Measurements from ENCODE around the gene PIPOX.

PIPOX gene

DNA sequence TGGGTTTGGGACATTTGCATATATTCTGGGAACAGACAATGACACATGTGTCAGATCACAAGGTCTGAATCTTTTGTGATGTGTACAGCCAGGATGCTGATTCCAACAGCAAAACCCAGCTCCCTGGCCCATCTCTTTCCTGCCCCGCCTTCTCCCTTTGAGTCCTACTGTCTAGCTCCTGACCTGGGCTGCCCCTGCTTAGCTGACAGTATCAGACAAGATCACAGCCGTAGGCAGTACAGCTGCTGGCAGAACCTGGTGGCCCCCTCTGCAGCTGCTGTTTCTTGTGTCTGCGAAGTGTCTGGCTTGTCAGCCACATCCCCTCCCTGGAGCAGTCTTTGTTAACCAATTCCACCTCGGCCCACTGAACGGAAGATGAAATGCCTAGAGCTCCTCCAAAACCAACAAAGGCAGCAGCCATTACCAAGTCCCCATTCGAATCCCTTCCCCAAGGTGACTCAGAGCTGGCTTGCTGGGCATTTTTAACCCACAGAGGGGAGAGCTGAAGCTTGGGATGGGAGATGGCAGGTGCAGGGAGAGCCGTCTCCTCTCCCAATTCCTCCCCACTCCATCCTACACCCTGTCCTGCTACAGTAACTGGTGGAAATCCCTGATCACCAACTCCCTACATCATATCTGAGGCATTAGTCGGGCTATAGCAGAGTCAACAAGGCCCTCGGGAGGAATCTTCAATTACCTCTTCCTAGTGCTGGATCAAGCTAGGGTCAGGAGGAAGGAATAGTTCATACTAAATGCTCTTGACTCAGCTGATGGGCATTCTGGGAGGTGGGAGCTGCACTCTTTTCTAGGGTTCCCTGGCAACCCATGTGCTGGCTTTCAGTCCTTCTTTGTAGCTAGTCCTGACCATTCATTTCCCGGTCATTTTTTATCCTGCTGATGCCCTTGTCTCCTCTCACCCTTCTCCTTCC is 5.8 kb downstream of the PIPOX start:
- DNase-seq, result no peak

DNA sequence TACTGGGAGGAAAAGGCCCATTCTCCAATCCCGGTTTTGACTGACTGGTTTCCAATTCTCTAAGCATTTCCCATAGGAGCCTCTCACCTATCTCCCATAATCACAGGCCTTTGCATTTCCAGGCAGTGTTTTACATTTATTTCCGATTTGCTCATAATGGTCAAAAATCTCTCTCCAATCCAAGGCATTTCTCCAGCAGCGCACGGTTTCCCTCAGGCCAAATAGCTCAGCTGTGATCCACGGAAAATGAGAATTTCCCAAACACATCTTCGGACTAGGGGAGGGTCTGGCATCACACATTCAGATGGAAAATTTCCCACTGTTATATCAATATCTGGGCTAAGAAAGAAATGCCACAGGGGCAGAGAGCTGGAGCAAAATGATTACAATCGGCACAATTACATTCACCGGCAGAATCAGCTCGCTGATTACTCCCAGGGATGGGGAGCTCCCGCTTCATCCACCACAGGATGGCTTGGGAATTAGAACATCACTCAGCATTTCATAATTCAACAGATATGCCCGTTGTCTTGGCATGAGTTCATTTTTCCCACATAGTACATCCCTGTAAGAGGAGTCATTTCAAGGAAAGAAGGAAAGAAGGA is 6.7 kb downstream of the PIPOX start:
- no peak for DNase-seq

DNA sequence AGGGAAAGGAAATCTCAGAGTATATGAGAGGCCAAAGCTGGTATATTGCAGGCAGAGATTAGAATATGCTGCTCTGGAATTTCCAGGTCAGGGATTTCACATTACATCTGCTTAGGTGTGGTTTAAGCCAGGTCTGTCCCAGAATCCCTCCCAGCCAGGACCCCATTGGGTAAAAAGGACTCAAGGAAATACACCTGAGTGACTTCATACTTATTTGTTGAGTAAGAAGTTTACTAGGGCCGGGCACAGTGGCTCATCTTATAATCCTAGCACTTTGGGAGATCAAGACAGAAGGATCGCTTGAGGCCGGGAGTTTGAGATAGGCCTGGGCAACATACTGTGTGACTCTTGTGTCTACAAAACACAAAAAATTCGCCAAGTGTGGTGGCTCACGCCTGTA is 7.2 kb downstream of the PIPOX start:
- DNase-seq, result no peak

DNA sequence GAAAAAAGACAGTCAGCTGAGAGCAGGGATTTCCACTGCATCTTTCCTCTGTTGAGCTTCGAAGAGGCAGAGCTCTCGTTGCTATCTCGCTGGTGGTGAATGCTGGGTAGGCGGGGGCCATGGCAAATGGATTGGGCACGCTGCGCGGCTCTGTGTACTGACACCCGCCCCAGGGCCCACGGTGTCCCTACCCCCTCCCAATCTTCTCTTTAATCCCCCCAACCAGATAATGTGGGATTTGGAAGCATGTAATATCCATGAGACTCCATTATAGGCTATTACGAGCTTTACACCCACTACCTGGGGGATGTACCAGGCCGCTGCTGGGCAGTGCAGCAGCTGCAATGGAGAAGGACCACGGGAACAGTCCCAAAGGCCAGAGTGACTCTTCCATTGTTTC is 8.3 kb downstream of the PIPOX start:
- DNase-seq, result no peak

DNA sequence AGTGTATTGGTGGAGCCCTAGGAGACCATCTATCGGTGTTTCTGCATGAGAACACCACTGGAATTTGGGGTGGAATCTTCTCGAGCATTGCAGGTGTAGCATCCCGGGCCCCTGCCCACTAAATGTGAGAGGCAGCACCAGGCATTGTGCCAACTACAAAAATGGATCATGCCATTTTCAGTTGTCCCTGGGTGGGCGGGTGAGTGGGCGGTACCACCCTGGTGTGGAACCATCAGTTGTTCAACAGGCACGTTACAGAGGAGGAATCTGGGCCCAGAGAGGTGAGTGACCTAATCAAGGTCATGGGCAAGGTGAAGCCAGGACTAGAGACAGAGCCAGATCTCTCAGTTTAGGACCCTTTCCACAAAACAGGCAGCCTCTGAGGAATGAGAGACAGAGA is 8.8 kb downstream of the PIPOX start:
- no peak for DNase-seq

DNA sequence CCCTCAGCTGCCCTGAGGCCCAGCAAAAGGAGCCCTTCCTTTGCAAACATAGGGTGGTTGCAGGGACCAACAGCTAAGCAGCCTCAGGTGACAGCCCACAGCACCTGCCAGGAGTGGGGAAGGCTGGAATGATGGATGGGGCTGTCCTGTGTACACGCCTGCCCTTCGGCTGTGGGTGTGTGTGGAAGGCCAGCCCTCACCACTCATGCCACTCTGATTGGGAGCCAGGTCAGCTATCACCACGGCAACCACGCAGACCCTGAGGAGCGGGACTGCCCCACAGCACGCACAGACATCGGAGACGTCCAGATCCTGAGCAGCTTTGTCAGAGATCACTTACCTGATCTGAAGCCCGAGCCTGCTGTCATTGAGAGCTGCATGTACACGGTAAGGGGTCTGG is 11.9 kb downstream of the PIPOX start:
- DNase-seq, result no peak

DNA sequence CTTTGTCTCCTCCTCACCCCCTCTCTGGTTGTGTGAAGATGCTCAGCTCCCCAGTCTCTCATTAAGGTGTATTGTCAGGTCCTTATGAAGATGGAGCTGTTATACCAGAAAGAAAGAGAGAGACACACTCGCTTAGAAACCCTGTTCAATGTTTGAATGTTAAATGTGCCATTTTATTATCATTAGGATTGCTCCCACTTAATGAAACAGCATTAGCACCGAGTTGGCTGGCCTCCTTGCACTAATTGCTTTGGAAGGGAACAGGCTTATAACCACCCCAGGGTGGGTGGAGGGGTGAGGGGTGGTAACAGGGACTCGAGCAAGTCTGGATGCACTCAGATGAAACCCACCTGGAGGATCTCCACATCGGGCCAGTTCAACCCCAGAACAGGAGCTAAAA is 14.4 kb downstream of the PIPOX start:
- DNase-seq, result no peak

DNA sequence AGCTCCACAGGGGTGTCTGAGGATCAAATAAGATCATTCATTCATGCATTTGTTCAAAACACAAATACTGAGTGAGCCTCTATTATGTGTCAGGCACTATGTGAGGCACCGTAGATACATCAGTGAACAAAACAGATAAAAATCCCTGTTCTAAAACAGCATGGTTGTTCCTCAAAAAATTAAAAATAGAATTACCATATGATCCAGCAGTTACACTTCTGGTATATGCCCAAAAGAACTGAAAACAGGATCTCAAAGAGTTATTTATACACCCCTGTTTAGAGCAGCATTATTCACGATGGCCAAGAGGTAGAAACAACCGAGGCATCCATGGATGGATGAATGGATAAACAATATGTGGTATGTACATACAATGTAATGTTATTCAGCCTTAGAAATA is 15.4 kb downstream of the PIPOX start:
- DNase-seq, result no peak

DNA sequence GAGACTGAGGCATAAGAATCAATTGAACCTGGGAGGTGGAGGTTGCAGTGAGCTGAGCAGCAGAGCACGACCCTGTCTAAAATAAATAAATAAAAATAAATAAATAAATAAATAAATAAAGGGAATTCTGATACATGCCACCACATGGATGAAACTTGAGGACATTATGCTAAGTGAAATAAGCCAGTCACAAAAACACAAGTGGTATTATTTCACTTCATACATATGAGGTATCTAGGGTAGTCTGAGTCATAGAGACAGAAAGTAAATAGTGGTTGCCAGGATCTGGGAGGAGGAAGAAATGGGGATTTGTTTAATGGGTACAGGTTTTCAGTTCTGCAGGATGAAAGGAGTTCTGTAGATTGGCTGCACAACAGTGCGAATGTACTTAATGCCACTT is 16.3 kb downstream of the PIPOX start:
- DNase-seq, result no peak

DNA sequence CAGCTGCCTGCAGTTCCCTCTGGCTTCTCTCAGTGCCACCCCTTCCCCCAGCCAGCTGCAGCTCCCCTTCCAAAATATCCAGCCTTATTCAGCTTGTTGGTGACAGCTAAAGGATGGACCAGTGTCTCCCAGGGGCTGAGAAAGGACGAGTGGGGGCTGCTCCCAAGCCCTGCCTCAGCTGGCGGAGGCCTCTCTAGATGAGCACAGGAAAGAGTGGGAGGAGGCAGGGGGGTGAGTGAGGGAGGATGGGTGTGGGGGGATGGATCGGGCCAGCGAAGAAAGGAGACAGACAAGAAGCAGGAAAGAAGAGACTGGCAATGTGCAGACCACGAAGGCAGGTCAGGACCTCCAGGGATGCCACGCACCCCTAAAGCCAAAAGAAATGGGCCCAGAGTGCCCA is 17.5 kb downstream of the PIPOX start:
- no peak for DNase-seq

DNA sequence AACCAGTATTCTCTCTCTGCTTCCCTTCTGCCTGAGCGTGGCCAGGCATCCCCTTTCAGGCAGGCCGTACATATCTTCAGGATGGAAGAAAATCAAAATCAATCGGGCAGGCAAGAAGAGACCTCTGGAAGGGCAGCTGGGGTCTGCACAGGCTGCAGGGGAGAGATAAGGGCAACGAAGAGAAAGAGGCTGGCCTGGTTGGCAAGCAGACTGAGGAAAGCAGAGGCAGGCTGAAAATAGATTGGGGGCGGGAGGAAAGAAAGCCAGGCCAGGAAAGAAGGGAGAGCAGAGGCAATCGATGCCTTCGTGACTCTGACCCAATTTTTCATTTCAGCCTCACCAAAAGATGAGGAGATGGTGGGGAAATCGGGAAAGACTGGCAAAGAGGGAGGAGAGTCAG is 18.1 kb downstream of the PIPOX start:
- DNase-seq, result no peak

DNA sequence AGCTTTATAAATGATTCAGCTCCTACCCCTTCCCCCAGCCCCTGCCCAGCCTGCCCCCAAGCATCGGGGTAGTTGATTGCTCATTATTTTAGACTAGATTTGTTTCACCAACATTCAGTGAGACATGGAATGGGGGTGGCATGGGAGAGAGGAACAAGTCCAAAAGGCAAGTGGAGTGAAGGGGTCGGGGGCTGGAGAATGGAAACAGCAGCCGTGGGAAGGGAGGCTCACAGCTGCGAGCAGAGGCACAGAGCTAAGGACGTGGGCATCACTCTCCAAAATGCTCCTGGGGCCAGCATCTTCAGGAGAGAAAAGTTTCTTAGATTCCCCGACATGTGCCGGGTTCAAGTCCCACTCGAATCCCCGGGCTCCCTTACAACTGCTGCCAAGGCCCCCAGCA is 19.3 kb downstream of the PIPOX start:
- no peak for DNase-seq

DNA sequence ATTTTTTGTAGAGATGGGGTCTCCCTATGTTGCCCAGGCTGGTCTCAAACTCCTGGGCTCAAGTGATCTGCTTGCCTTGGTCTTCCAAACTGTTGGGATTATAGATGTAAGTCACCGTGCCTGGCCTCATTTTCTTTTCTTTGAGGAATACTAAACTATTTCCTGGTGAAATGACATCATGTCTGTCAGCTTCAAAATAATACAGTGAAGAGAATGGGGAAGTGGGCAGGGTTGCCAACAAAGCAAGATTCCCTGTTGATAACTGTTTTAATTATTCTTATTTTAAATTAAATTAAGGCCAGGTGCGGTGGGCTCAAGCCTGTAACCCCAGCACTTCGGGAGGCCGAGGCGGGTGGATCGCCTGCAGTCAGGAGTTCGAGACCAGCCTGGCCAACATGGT is 21.1 kb downstream of the PIPOX start:
- no peak for DNase-seq

DNA sequence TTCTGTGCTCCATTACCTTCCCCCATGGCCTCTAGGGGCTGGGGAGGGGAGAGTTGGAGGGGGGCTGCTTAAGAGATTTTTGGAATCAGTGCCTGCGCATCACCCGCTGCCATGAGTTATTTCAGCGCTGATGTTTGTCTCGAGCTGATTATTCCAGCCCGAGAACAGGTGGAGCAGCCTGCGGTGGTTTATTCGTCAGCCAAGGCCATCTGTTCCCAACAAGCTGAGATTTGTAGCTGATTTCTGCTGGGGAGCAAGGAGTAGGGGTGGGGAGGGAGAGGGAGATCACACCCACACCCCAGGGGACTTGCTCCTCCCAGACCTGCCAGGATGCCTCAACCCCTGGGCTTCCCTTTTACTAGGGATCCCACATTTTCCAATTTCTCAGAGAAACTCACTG is 23.1 kb downstream of the PIPOX start:
- no peak for DNase-seq

DNA sequence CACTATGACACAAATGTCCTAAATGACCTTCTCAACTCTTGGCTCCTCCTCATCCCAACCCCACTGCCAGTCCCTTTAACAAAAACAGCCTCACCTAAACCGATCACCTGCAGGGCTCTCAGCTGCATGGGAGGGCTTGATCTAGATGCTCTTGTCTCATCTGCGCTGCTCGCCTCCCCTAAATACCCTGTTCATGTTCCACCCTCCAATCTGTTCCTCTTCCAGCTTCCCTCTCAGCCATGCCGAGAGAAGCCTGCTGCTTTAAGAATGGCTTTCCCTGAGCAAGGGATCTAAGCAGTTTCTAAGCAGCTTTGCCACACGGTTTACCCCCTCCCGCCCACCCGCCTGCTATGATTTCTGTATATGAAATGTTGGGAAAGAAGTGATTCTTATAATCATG is 23.7 kb downstream of the PIPOX start:
- DNase-seq, result no peak

DNA sequence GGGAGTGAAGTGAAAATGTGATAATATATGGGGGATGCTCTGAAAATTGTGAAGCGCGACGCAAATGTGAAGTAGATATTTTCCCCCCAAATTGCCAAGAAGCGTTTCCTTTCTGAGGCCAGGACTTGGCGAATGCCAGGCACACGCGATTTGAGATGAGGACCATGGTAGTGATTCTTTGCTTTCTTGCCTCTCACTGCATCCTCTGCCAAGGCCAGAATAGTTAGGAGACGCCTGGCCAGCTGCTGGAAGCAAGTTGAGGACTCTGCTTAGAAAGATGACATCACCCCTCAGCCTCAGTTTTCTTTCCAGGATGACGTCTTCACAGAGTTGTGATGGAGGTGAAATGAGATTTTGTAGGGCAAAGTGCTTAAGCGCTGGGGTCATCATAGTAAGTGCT is 25.9 kb downstream of the PIPOX start:
- no peak for DNase-seq

DNA sequence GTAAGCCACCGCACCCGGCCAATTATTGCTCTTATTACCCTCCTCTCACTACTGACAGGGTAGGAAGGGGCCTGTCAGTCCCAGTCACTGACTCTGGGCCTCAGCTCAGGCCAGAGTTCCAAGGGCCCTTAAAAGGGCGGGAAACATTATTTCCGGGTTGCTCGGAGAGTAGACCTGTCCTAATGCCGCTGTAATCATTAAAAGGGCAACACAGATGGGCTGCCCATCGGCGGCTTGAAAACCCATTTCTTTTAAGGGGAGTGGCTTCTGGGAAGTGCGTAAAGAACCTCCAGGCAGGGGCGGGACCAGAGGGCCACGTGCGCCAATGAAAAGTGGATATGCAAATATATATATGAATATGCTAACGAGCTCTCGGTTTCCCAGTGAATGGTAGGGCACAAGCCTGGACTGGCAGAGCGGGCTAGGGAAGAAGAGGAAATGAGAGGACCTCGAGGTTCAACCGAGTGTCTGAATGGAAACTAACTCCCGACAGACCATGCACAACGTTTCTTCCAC is 26.6 kb downstream of the PIPOX start:
- DNase-seq, result no peak

DNA sequence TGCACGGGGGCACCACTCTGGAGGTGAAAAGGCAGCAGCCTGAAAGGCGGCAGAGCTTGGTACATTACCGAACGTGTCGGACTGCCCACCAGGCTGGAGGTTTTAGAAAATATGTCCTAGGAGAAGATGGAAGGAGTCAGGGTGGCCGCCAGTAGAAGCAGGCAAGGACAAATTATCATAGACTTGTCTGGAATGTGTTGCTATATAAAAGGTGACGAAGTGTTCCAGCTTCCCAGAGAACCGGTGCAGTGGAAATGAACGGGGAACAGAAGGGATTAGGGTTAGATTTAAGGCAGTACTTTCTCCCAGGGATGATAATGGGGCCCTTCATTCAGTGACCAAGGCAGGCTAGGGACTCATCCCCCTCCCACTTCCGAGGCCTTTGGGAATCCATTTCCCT is 27.4 kb downstream of the PIPOX start:
- DNase-seq, result no peak

DNA sequence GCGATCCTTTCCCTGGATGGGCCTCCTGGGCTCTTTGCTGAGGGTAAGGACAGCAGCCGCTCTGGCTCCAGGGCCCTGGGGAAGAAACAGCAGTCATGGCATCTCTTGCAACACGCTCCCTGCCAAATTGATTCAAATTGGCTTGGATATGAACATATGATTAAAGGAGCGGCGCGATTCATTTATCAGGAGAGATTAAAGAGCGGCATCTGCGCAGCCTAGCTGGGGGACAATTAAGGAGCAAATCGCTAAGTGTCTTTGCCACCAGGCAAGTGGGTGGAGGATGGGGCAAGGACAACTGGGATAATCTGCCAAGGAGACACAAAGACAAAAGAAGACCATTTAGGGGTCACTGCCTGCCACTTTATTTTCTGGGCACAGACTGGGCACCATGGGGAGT is 27.8 kb downstream of the PIPOX start:
- DNase-seq, result no peak

DNA sequence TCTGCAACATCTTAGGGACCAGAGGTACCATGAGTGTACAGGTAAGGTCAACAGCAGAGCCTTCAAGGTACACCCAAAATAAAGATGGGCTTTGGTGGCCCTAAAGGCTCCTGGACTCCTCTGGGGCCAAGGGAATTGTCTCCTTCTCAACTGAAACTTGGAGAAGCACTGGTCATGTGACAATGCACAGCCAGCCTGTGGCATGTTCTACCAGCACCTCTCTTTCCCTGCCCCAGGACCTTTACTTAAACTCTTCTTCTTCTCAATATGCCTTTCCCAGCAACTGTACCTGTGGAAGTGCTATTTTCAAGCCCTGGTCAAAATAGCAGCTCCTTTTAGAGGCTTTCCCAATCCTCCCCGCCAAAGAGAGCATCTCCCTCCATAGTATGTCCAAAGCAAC is 28.4 kb downstream of the PIPOX start:
- DNase-seq, result no peak

DNA sequence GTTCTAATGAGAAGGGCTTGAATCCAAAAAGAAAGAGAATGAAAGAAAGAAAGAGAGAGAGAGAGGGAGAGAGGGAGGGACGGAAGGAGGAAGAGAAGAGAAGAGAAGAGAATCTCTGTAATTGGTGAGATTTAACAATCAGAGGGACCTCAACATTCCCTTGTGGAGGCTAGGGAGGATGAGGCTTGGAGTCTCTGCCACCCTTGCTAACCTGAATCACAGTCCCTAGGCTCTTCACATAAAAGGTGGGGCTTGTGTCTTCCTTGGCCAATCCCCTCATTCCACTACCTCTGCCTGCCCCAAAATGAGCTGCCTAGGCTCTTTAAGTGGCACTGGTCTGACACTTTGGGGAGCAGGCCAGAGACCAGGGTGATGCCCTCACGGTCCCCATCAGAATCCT is 30.1 kb downstream of the PIPOX start:
- no peak for DNase-seq

DNA sequence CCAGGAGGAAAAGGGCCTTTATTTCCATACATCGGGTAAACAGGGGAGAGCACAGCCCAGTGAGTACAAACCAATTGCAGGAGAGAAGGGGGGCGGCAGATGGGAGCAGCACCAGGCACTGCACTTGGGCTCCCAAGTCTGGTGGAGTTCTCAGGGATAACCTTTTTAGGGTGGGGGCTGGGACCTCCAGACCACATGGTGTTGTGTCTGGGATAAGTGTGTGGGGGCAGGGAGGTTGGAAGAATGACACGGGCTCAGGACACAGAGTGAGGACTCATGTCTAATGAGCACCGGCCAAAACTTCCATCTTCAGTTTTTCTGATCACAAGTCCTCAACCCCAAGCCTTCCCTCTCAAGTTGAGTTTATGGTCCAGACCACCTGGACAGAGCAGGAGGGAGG is 30.6 kb downstream of the PIPOX start:
- no peak for DNase-seq

DNA sequence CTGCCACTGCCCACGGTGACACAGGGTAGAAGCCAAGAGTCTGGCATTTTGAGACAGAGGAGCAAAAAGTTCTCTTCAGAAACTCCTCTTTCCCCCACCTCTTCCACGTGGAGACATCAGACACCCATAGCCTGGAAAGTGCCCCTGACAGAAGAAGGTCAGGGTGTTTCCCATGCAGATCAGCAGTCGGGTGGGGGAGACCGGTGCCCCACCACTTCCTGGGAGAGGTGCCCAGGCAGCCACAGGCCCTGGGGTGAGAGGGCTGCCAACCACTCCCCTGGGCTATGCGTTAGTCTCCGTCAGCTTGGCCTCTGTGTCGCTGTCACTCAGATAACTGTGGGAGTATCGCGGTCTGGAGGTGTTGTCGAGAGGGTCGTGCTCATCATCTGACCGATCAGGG is 31.5 kb downstream of the PIPOX start:
- no peak for DNase-seq

DNA sequence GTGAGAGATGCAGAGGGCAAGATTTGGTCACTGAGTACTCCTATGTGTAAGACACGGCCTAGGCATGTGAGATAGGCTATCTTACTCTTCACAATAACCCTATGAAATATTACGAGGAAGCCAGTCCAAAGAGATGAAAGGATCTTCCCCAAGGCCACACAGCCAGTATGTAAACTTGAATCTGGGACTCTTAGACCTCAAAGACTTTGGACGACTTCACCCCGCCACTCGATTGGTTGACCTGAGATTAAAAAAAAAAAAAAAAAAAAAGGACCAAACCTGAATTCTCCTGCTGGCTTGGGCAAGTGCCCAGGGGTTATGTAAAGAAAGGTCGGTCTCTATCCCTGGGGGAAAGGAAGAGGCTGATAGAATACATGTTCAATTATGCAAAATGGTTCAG is 33.1 kb downstream of the PIPOX start:
- no peak for DNase-seq

DNA sequence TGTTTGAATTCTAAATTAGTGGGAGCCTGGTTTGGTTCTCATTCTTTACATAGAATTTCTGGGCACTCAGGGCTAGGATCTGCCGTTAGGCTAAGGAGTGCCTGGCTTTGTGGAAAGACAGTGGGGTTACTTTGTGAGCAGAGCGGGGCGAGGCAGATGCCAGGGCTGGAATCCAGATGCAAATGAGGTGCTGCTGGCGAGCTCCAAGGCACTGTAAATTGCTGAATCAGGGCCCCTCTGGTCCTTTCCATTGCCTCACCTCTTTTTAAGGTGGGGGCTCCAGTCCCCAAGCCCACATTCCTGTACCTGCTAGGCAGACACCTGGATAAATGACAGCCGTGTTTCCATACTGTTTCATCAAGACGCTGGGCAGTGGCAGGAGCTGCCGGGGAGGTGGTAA is 33.8 kb downstream of the PIPOX start:
- DNase-seq, result no peak

Data from amniotic stem cell (primary cell).